Erythroblast (primary cell): Measurements from ENCODE around the gene CIAO1.

Experiments used
- GATA1 ChIP-seq: IDR thresholded peaks from 2 replicates; pipeline ENCODE4 v1.6.1; 2011; ENCODE audit warnings: low read depth, mild to moderate bottlenecking, control low read depth, low read length, moderate library complexity
- POLR2A ChIP-seq: IDR thresholded peaks from 2 replicates; pipeline ENCODE4 v1.6.1; 2011; ENCODE audit warnings: mild to moderate bottlenecking, low read length

- TF ChIP-seq POLR2A (no peak), GATA1 (no peak)
These were observed 8.5 kb downstream of the CIAO1 start for GRCh38 chr2:96274355-96275056.
